HTR-8/SVneo (cell line): ENCODE results near the gene DBX1.
"Not testable (repeated sequence)": the region's sequence is repeated elsewhere in the genome, so short reads cannot be mapped to it uniquely, and the experiment has no call there.

ENCODE experiments used
- DNase-seq: peaks from one replicate; pipeline ENCODE4 v3.0.0; 2011; ENCODE audit warnings: low spot score, mixed read lengths; ENCODE audit not compliant: insufficient read length
- FAIRE-seq: peaks from 2 replicates; lab custom pipeline; 2011; peaks lifted over from hg19 to GRCh38; lab: Jason Lieb, UNC

Gene DBX1

DNA sequence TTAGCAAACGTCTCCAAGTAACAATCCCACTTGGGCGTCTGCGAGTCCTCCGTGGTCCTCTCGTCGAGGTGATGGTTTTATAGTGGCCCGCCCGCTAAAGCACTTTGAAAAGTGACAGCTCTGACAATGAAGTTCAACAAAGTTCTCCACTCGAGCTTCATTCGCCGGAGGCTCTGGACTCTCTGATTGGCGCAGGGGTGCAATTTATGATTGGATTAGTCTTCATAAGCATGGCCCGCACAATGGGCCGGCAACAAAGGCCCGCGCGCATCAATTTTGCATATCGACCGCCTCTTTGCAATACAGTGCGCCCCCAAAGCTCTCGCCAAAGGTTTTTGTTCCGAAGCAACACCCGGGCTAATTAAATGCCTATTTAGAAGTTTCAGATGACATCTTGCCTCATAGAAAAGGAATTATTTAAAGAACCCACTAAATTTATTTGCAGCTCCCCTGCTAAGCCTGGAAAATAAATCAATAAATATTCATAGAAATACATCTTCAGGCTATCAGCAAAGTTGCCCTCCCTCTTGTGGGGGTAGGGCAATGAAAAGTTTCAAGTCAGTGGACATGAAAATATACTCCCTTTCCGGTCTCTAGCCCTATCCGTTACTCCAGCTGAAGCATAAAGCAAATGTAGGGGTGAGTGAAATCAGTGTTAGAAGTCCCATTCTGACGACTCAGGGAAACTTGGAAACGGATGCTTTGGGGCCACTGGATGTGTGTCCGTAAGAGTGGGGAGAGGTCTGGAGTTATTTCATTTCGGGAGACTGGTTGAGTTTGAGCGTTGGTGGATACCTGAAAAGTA is at the start of gene DBX1:
DBX1 (minus strand) TSS at position 51 of the 805 bp plus-strand sequence. CDS start 151 bp downstream, outside the sequence.
- no peak for DNase-seq
- no peak for FAIRE-seq

DNA sequence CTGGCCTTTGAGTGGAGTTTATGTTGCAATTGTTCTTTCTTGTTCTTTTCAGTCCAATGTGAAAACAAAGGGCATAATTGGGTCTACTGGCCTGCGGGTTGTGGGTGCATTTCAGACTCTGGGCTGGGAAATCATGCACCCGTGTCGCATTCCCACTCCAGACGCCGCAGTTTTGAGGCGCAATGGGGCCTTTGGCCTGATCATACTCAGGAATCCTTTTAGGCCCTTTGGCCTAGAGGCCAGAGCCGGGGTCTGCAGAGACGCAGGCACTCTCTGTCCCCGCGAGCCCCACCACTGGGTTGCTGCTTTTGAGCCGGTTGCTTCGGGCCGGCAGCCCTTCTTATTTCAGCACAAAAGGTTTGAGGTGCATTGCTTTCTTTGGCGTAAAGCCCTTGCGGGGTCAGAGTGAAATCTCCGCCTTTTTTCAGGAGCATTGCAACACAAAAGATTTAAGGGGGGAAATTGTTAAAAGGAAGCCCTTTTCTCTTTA is 48.4 kb upstream of the DBX1 start:
- no peak for DNase-seq
- no peak for FAIRE-seq

- FAIRE-seq (no peak), DNase-seq (no peak)
These were observed 47.7 kb upstream of the DBX1 start for GRCh38 chr11:20207781-20208621.

- FAIRE-seq (no peak), DNase-seq (no peak)
These were observed 45.5 kb upstream of the DBX1 start for GRCh38 chr11:20205807-20206206.

GRCh38 chr11:20204681-20205080 is 44.4 kb upstream of the DBX1 start:
- DNase-seq (no peak), FAIRE-seq (no peak)

- DNase-seq (no peak), FAIRE-seq (no peak)
These were observed 43.6 kb upstream of the DBX1 start for GRCh38 chr11:20203831-20204230.

GRCh38 chr11:20201231-20201630 is 41.0 kb upstream of the DBX1 start:
- no peak for DNase-seq
- no peak for FAIRE-seq

DNA sequence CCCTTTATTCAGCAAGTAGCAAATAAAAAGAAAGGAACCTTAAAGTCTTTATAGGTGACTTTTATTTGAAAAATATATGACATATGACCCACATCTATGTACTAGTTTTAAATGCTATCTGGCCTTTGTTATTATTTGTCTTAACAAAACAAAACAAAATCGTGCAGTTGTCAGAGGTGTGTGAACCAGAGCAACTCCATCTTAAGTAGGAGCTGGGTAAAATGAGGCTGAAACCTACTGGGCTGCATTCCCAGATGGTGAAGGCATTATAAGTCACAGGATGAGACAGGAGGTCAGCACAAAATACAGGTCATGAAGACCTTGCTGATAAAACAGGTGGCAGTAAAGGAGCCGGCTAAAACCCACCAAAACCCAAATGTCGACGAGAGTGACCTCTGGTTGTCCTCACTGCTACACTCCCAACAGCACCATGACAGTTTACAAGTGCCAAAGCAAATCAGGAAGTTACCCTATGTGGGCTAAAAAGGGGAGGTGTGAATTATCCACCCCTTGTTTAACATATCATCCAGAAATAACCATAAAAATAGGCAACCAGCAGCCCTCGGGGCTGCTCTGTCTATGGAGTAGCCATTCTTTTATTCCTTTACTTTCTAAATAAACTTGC is 40.2 kb upstream of the DBX1 start:
- DNase-seq, FAIRE-seq: not testable (repeated sequence)

DNA sequence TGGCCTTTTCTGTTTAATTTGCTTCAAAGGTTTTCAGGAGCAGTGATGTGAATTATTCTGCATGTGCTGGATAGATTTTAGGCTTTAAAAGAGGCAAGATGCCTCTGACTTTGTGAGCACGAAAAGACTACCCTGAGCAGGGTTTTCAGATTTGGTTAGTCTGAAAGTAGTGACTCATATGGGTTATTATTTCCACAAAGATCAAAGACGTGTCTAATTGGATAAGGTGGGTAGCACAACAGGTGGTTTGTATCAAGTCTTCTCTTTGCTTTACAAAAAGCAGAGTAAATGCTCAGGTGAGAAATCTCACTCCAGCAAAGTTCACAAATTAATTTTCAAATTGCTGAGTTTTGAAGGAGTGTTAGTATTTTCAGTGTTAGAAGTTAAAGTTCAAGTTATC is 37.6 kb upstream of the DBX1 start:
- DNase-seq (no peak), FAIRE-seq (no peak)

DNA sequence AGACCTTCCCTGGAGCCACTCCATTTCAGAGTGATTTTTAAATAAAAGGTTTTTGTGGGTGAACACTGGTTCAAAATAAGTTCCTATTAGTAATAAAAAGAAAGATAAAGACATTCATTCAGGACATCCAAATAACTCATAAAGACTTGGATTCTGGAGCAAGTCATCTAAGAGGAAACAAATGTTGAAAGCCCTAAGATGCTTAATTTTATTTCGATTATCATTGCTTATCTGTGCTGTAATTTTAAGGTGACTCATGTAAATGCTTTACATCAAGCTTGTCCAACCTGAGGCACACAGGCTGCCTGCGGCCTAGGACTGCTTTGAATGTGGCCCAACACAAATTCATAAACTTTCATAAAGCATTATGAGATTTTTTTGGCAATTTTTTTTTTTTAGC is 34.2 kb upstream of the DBX1 start:
- DNase-seq (no peak), FAIRE-seq (no peak)

DNA sequence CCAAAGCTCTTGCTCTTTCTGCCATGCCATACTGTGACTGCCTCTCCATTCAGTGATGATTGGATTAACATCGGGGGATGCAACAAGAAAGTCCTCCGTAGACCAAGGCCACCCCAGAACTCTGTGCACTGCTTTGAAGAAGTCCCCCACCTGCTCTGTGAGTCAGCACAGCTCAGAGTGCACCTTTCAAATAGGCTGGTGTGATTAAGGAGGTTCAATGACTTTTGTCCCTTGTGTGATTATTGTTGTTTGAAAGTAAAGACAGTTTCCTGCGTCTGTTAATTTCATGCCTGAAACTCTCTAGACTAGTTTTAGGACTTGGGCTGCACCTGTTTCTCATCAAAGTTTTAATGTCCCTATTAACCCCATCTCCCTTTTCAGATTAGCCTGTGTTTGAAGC is 33.0 kb upstream of the DBX1 start:
- DNase-seq (no peak), FAIRE-seq (no peak)

DNA sequence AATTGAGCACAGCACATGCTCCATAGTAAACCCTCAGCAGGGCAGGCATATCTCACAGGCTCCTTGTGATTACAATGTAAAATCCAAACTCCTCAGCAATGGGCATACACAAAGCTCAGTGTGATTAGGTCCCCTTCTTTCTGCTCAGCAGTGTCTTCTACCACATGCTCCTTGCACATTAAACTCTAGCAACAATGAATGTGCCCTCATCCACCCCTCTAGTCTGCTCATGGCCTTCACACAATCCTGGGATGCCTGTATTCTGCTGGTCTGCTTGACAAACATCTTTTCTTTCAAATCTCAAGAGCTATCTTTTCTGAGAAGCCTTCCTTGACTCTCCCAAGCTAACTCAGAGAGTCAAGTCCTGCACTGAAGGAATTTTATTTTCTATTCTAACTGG is 32.4 kb upstream of the DBX1 start:
- FAIRE-seq (no peak), DNase-seq (no peak)

GRCh38 chr11:20192151-20192550 is 31.9 kb upstream of the DBX1 start:
- no peak for FAIRE-seq

GRCh38 chr11:20178976-20179375 is 18.7 kb upstream of the DBX1 start:
- FAIRE-seq (no peak), DNase-seq (no peak)

More at GRCh38 chr11:20192151-20192550, 31.9 kb upstream of the DBX1 start:
- DNase-seq, result no peak

DNA sequence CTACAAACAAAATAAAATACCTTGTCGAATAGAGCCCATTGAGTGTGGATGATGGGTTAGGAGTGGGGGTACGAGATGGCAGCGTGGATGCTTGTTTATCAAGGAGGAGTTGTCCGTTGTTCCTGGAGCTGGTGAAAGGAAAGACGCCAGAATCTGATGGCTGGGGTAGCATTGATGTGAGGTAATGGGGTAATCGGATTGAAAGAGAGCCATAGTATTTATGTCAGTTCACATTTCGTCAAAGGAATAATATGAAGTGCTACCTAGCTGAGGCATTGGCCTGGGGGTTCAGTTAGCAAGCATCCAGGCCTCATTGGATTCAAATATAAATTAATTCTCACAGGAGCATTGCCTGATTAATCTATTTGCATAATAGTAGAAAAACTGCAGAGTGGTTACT is 16.9 kb upstream of the DBX1 start:
- no peak for DNase-seq
- FAIRE-seq, result no peak

- DNase-seq (no peak), FAIRE-seq (no peak)
These were observed 12.6 kb upstream of the DBX1 start for GRCh38 chr11:20172721-20173447.

GRCh38 chr11:20163783-20164481 is 3.7 kb upstream of the DBX1 start:
- DNase-seq, result no peak

GRCh38 chr11:20162824-20163782 is 2.8 kb upstream of the DBX1 start:
- FAIRE-seq (peak; percentile 69), DNase-seq (no peak)

More at GRCh38 chr11:20163783-20164481, 3.7 kb upstream of the DBX1 start:
- no peak for FAIRE-seq
